ENCODE measurements around the gene RLN3. TPM values are rescaled to one million over a fixed set of nuclear protein-coding genes. Genes with fewer than 3 reads are reported as not detected.

RLN3 gene
- total and polyA plus RNA-seq, 2 of the 8 experiments (the other 6 are each of a cell fraction or from before 2014, with no cell fraction given): not detected

DNA sequence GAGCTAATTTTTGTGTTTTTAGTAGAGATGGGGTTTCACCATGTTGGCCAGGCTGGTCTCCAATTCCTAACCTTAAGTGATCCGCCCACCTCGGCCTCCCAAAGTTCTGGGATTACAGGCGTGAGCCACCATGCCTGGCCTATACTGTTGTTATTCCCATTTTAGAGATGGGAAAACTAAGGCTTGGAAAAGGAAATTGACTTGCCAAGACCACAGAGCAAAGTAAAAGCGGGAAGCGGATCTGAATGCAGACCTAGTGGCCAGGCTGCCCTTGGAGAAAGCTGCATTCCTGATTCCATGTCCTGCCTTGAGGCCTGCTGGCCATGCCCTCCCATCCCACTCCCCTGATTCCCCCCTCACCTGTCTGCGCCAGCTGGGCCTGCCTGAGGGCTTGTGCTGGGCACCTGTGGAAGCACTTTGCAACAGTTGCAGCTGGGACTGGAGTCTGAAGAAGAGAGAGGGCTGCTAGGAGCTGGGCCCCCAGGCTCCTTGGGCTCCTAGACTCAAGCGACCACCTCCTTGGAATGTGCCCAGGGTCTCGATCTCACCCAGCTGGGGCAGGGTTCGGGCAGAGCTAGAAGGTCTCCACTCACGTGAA, 28.2 kb downstream of the RLN3 start:
- ChIA-PET POLR2A (ENCODE audit: partially characterized antibody) (interaction anchor here (0.7 to 1.9 kb wide), 8 partner anchors 8 to 174 kb away, joined by 3 to 6 read pairs (median 4); partner anchors contain the start of gene ASF1B), CTCF (ENCODE audit: partially characterized antibody) (interaction anchor here (0.6 to 6.4 kb wide), 11 partner anchors 9 to 173 kb away, joined by 3 to 76 read pairs (median 5); partner anchors contain the start of genes IL27RA and MISP3)
- H3K56ac ChIP-seq (replicated peaks; ENCODE audit: insufficient read length, low read depth, low read length): no peak overlapping the region
- no peak overlapping the region for H3K4me3 ChIP-seq (ENCODE audit: extremely low read depth in 1 of 4, insufficient read depth in 2 of 4, low read depth in 3 of 4, low read length in 4 of 4)
- H3K4ac ChIP-seq (replicated peaks; ENCODE audit: insufficient read length, low read depth, low read length): no peak overlapping the region
- no peaks in the 10 kb centered on the region for H3K79me1 ChIP-seq (ENCODE audit: low read depth, low read length)
- H4K91ac ChIP-seq (replicated peaks; ENCODE audit: insufficient read length, low read length): no peak overlapping the region
- H2AFZ ChIP-seq (ENCODE audit: low read length): no peak overlapping the region
- peak overlapping the region; percentile 68 to 77; a peak in 3 of 4 replicates for H3K4me2 ChIP-seq (ENCODE audit: insufficient read depth in 1 of 2, low read depth in 2 of 2, low read length in 2 of 2)
- 0 out of 2 replicates have a peak overlapping the region, but pooled peaks have one; percentile 65 for H2AK5ac ChIP-seq (ENCODE audit: low read depth, low read length)
- no peak overlapping the region for H2BK20ac ChIP-seq (ENCODE audit: low read length)
- no peak overlapping the region for H3K14ac ChIP-seq (ENCODE audit: insufficient read length)
- H4K8ac ChIP-seq (ENCODE audit: extremely low read depth, insufficient read depth, low read length): peak overlapping the region; percentile 79; the same call in 1 of the 2 replicates
- DNase-seq (ENCODE audit: low read depth in 1 of 2, low spot score in 2 of 2) (no peak), FAIRE-seq (no peak)
- no peak overlapping the region for H3K27ac ChIP-seq (ENCODE audit: low read depth, low read length)
- H2BK12ac ChIP-seq (ENCODE audit: low read depth, low read length): no peak overlapping the region
- H3K18ac ChIP-seq (ENCODE audit: extremely low read depth, low read length): no peak overlapping the region
- no peak overlapping the region for H3K23ac ChIP-seq (ENCODE audit: insufficient read length)
- no peak overlapping the region for H2BK15ac ChIP-seq (ENCODE audit: low read length)
- peaks cover 12% of the 10 kb centered on the region; the same call in 1 of the 2 replicates for H3K23me2 ChIP-seq (ENCODE audit: low read depth, low read length)
- TF ChIP-seq SRF (IDR thresholded peaks at IDR 0.05; ENCODE audit: low read depth, low read length): no peak
- peak; percentile 65; the same call in 1 of the 2 replicates for TF ChIP-seq KDM1A (IDR thresholded peaks at IDR 0.05; ENCODE audit: borderline replicate concordance, low read length)
- TF ChIP-seq CEBPB (IDR thresholded peaks at IDR 0.05; ENCODE audit: low read depth, low read length): no peak
- H2BK120ac ChIP-seq (replicated peaks; ENCODE audit: low read depth, low read length): no peak overlapping the region
- no peaks in the 10 kb centered on the region for H3K36me3 ChIP-seq (ENCODE audit: control insufficient read depth in 2 of 4, insufficient read depth in 4 of 4, low read length in 3 of 4)
- no peak overlapping the region for H4K5ac ChIP-seq (ENCODE audit: insufficient read length, low read depth, low read length)
- H2BK5ac ChIP-seq (ENCODE audit: low read depth, low read length): no peak overlapping the region
- peaks cover 5 to 19% (median 14%) of the 10 kb centered on the region in 4 experiments for H3K27me3 ChIP-seq (replicated peaks in 1 of 4; ENCODE audit: control insufficient read depth in 3 of 4, extremely low read depth in 1 of 4, insufficient read depth in 3 of 4, low read length in 3 of 4)
- H3K4me1 ChIP-seq (replicated peaks in 1 of 4; ENCODE audit: control insufficient read depth in 3 of 4, insufficient read depth in 4 of 4, low read length in 3 of 4): peaks cover 0 to 8% (median 2%) of the 10 kb centered on the region in 4 experiments; a peak in 4 of 7 replicates
- H3K79me2 ChIP-seq (ENCODE audit: control insufficient read depth in 1 of 2, insufficient read depth in 2 of 2, low read length in 2 of 2): no peaks in the 10 kb centered on the region
- H3K9ac ChIP-seq (replicated peaks in 1 of 4; ENCODE audit: extremely low read depth in 1 of 4, low read depth in 3 of 4, low read length in 3 of 4): no peak overlapping the region
- H3K9me3 ChIP-seq (ENCODE audit: insufficient read depth in 2 of 2, low read depth in 1 of 2, low read length in 1 of 2): no peaks in the 10 kb centered on the region; a peak in 1 of 4 replicates
- WGBS, 2 experiments (ENCODE audit: extremely low coverage in 1 of 2, insufficient coverage in 1 of 2, insufficient read length in 1 of 2, insufficient replicate concordance in 2 of 2, low coverage in 1 of 2, low lambda C conversion rate in 2 of 2, missing lambda C conversion rate in 1 of 2): 88% methylated on average over 8 of the region's 10 CpGs; no CpG with 5 or more reads in 1 of the 2 experiments
- peaks cover 0 to 2% of the 10 kb centered on the region in 2 experiments for H4K20me1 ChIP-seq (replicated peaks in 1 of 2; ENCODE audit: control insufficient read depth in 1 of 2, insufficient read depth in 2 of 2, low read length in 2 of 2)
